IMR-90 (cell line): Measurements from ENCODE around the gene TTC23L. TPM values are rescaled to one million over a fixed set of nuclear protein-coding genes. Genes with fewer than 3 reads are reported as not detected.

Experiments
- ATAC-seq: fragments of 200-7000 bp; cut with Tn5 transposase; 2 replicates; pipeline ENCODE4 v1.9.1; 2020; ENCODE audit warnings: low read depth, mild to moderate bottlenecking, moderate library complexity
- BruUV-seq: library from RNA; stranded (reverse); fragments of 400-500 nt; replicated peaks from 2 replicates; lab custom pipeline; 2021; lab: Mats Ljungman, UMichigan
- CTCF ChIA-PET: fragments of 300-600 bp; formaldehyde crosslinking; extraction: SDS; loops from one replicate; lab custom pipeline; 2021; ENCODE audit warnings: antibody characterized with exemption; lab: Yijun Ruan, JAX
- POLR2A ChIA-PET: fragments of 300-600 bp; sonication (Branson Sonifier 250); formaldehyde crosslinking; loops from one replicate; lab custom pipeline; 2022; ENCODE audit warnings: antibody characterized with exemption; ENCODE audit not compliant: unreplicated experiment; lab: Charles Lee
- DNase-seq: peaks from one replicate; pipeline ENCODE4 v3.0.0; 2013
- H2AFZ ChIP-seq: replicated peaks from 2 replicates; pipeline ENCODE3; 2013; ENCODE audit warnings: low read length, mild to moderate bottlenecking; ENCODE audit not compliant: poor library complexity
- H2AK5ac ChIP-seq: 2 replicates; pipeline ENCODE4 v1.6.1; 2013; ENCODE audit warnings: low read depth, low read length, inconsistent platforms
- H2AK9ac ChIP-seq: replicated peaks from 2 replicates; pipeline ENCODE3; 2013; ENCODE audit warnings: mild to moderate bottlenecking, low read depth, low read length, moderate library complexity; ENCODE audit not compliant: poor library complexity
- H2BK120ac ChIP-seq: 2 replicates; pipeline ENCODE4 v1.6.1; 2013; ENCODE audit warnings: low read depth, low read length, inconsistent platforms
- H2BK15ac ChIP-seq: 3 replicates; pipeline ENCODE4 v1.6.1; 2013; ENCODE audit warnings: low read depth, low read length, inconsistent platforms
- H2BK20ac ChIP-seq: 2 replicates; pipeline ENCODE4 v1.6.1; 2013; ENCODE audit warnings: low read depth, mild to moderate bottlenecking, inconsistent platforms, low read length, moderate library complexity
- H2BK5ac ChIP-seq: 2 replicates; pipeline ENCODE4 v1.6.1; 2013; ENCODE audit warnings: mild to moderate bottlenecking, low read depth, low read length, inconsistent platforms; ENCODE audit not compliant: poor library complexity, severe bottlenecking
- H3K14ac ChIP-seq: replicated peaks from 2 replicates; pipeline ENCODE4 v1.6.1; 2013; ENCODE audit warnings: low read depth, low read length, inconsistent platforms
- H3K18ac ChIP-seq: 2 replicates; pipeline ENCODE4 v1.6.1; 2013; ENCODE audit warnings: low read depth, low read length, control low read depth
- H3K23ac ChIP-seq: 2 replicates; pipeline ENCODE4 v1.6.1; 2013; ENCODE audit warnings: low read depth, low read length, inconsistent platforms
- H3K27ac ChIP-seq: 2 replicates; pipeline ENCODE4 v1.5.1; 2013; ENCODE audit warnings: mild to moderate bottlenecking, control low read depth, low read length; ENCODE audit not compliant: insufficient read depth
- H3K27me3 ChIP-seq: 2 replicates; pipeline ENCODE4 v1.6.1; 2013; ENCODE audit warnings: low read length; ENCODE audit not compliant: control insufficient read depth, insufficient read depth
- H3K36me3 ChIP-seq: 2 replicates; pipeline ENCODE4 v1.6.1; 2013; ENCODE audit warnings: low read length, mixed read lengths; ENCODE audit not compliant: control insufficient read depth, insufficient read depth
- H3K4ac ChIP-seq: 2 replicates; pipeline ENCODE4 v1.6.1; 2013; ENCODE audit warnings: low read depth, low read length, inconsistent platforms
- H3K4me1 ChIP-seq: 2 replicates; pipeline ENCODE4 v1.6.1; 2013; ENCODE audit warnings: low read length, mixed read lengths; ENCODE audit not compliant: control insufficient read depth, insufficient read depth
- H3K4me2 ChIP-seq: 2 replicates; pipeline ENCODE4 v1.6.1; 2013; ENCODE audit warnings: low read depth, mild to moderate bottlenecking, control low read depth, low read length, moderate library complexity
- H3K4me3 ChIP-seq: 2 replicates; pipeline ENCODE4 v1.5.1; 2013; ENCODE audit warnings: low read depth, mild to moderate bottlenecking, control low read depth, low read length, moderate library complexity; ENCODE audit not compliant: insufficient read depth
- H3K56ac ChIP-seq: 2 replicates; pipeline ENCODE4 v1.6.1; 2013; ENCODE audit warnings: low read length, inconsistent platforms; ENCODE audit not compliant: insufficient read depth; ENCODE audit errors: extremely low read depth
- H3K79me1 ChIP-seq, 2 experiments: 2 replicates each; pipeline ENCODE4 v1.6.1; 2013; ENCODE audit warnings: low read length in 2 of 2, inconsistent platforms in 1 of 2, low read depth in 1 of 2
- H3K9ac ChIP-seq: 2 replicates; pipeline ENCODE4 v1.6.1; 2013; ENCODE audit warnings: low read depth, low read length, control low read depth
- H3K9me1 ChIP-seq: 2 replicates; pipeline ENCODE4 v1.6.1; 2013; ENCODE audit warnings: low read length, inconsistent platforms; ENCODE audit not compliant: insufficient read depth
- H3K9me3 ChIP-seq: 2 replicates; pipeline ENCODE4 v1.6.1; 2013; ENCODE audit warnings: low read length; ENCODE audit not compliant: control insufficient read depth, insufficient read depth
- H4K20me1 ChIP-seq: 2 replicates; pipeline ENCODE4 v1.6.1; 2013; ENCODE audit warnings: low read length, inconsistent platforms; ENCODE audit not compliant: insufficient read depth
- H4K5ac ChIP-seq: 2 replicates; pipeline ENCODE4 v1.6.1; 2013; ENCODE audit warnings: mild to moderate bottlenecking, low read depth, low read length, control low read depth
- H4K8ac ChIP-seq, 2 experiments: 2 replicates each; pipeline ENCODE4 v1.6.1; 2013; ENCODE audit warnings: low read depth in 2 of 2, low read length in 2 of 2, control low read depth in 1 of 2, inconsistent platforms in 1 of 2
- H4K91ac ChIP-seq: 2 replicates; pipeline ENCODE4 v1.6.1; 2013; ENCODE audit warnings: low read depth, low read length, inconsistent platforms; ENCODE audit not compliant: insufficient read depth
- BHLHE40 ChIP-seq: fragments of 150-350 bp; IDR thresholded peaks from 2 replicates; pipeline ENCODE4 v1.6.1; 2016; ENCODE audit warnings: mild to moderate bottlenecking, low read depth, low read length
- CEBPB ChIP-seq: IDR thresholded peaks from 2 replicates; pipeline ENCODE4 v1.6.1; 2012; ENCODE audit warnings: low read depth, low read length, improper control_type of control experiment
- CHD1 ChIP-seq: IDR thresholded peaks from 2 replicates; pipeline ENCODE4 v1.6.1; 2012; ENCODE audit warnings: low read depth, low read length, improper control_type of control experiment
- FOS ChIP-seq: fragments of 150-350 bp; IDR thresholded peaks from 2 replicates; pipeline ENCODE4 v1.6.1; 2016; ENCODE audit warnings: low read depth, low read length
- MAFK ChIP-seq: IDR thresholded peaks from 2 replicates; pipeline ENCODE4 v1.6.1; 2012; ENCODE audit warnings: low read depth, low read length, improper control_type of control experiment
- POLR2A ChIP-seq: IDR thresholded peaks from 2 replicates; pipeline ENCODE4 v1.6.1; 2012; ENCODE audit warnings: mild to moderate bottlenecking, low read depth, low read length
- RCOR1 ChIP-seq: IDR thresholded peaks from 2 replicates; pipeline ENCODE4 v1.6.1; 2012; ENCODE audit warnings: mild to moderate bottlenecking, low read length, improper control_type of control experiment; ENCODE audit not compliant: insufficient replicate concordance
- RFX5 ChIP-seq: IDR thresholded peaks from 2 replicates; pipeline ENCODE4 v1.8.0; 2012; ENCODE audit warnings: low read depth, mild to moderate bottlenecking, low read length, moderate library complexity
- WGBS, 2 experiments: methylation state at CpG; one replicate each; pipeline versions ENCODE4 v1.1.5 to v1.1.7; 2013; ENCODE audit warnings: missing lambda C conversion rate in 2 of 2; ENCODE audit not compliant: insufficient read length in 1 of 2; ENCODE audit errors: extremely low coverage in 2 of 2; 5-methylcytosine and 5-hydroxymethylcytosine counted together
- dilution Hi-C: fragments of 300-500 bp; cut with HindIII; formaldehyde crosslinking; loops from one replicate; pipeline ENCODE4 v1.14.3; 2018; ENCODE audit warnings: low sequenced_read_pairs; ENCODE audit not compliant: unreplicated experiment
- in situ Hi-C: fragments of 300-500 bp; cut with MboI; formaldehyde crosslinking; loops from 3 replicates; pipeline ENCODE4 v1.14.3; 2019; ENCODE audit warnings: low sequenced_read_pairs, inconsistent platforms, mixed read lengths
- intact Hi-C: fragments of 100-400 bp; cut with micrococcal nuclease; formaldehyde crosslinking; loops from 2 replicates; pipeline ENCODE4 v1.10.0; 2022
- polyA plus RNA-seq, 3 experiments: library from polyadenylated mRNA; depleted of rRNA; stranded (reverse); fragments of >200 nt; gene quantifications; 2 replicates each; pipeline ENCODE4 v1.2.3, GENCODE V29; 2012; ENCODE audit warnings: low replicate concordance in 1 of 3
- total RNA-seq: library from RNA; depleted of rRNA; stranded (reverse); fragments of >200 nt; gene quantifications from 2 replicates; pipeline ENCODE4 v1.2.3, GENCODE V29; 2012
- TF ChIP-seq, protein P1 (sequence below): conservative IDR thresholded peaks from 2 replicates; pipeline ENCODE4 v1.5.1; 2012; ENCODE audit warnings: mild to moderate bottlenecking, low read depth, low read length, improper control_type of control experiment
- TF ChIP-seq, protein P2 (sequence below): fragments of 150-350 bp; IDR thresholded peaks from 2 replicates; pipeline ENCODE4 v1.6.1; 2017; ENCODE audit warnings: mild to moderate bottlenecking, antibody characterized with exemption, low read length, low read depth
- TF ChIP-seq, protein P3 (sequence below): fragments of 150-350 bp; IDR thresholded peaks from 2 replicates; pipeline ENCODE4 v1.6.1; 2016; ENCODE audit warnings: low read depth, mild to moderate bottlenecking, low read length, moderate library complexity, borderline replicate concordance

TTC23L gene
- total and polyA plus RNA-seq, 2 of the 4 experiments (the other 2 are of a cell fraction), result under 0.01 TPM; not detected in 1

DNA sequence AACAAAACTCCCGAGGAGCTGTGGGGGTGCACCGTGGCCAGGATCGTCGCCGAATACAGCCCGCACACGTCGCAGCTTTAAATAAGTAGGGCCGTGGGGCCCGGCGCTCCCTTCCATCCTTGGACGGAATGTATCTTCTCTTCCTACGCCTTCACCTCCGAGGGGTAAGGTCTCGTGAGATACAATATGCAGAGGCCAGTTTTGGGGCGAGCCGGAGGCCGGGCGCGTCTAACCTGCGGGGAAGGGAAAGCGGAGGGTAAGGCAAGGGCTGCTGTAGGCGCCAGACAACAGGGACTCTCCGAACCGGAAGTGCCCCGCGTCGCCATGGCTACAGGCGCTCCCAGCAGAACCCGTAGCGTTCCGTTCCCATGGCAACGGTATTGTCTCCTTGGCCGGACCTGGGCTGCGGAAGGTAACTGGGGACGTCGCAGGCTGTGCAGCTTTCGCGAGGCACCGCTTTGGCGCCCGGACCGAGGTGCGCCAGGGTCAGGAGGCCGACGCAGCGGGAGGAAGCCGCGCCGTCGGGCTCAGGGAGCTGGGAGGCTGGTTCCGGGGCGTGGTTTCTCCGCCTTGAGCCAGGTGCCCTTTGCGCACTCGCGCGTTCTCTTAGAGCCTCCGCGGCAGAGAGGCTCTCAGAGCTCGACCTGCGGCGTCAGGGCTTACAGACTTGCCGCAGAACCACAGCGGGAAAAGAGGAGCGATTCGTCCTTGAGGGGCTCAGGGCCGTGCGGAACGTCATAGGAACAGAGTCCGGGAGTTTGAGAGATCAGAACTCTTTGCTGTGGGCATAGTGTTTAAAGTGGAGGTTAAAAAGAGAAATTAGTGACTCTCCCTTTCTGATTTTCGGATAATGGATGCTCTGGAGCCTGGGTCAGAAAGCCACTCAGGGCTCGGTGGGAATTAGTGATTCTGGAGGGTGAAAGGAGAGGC, at the start of gene TTC23L (continued):
- TF ChIP-seq, protein P1, sequence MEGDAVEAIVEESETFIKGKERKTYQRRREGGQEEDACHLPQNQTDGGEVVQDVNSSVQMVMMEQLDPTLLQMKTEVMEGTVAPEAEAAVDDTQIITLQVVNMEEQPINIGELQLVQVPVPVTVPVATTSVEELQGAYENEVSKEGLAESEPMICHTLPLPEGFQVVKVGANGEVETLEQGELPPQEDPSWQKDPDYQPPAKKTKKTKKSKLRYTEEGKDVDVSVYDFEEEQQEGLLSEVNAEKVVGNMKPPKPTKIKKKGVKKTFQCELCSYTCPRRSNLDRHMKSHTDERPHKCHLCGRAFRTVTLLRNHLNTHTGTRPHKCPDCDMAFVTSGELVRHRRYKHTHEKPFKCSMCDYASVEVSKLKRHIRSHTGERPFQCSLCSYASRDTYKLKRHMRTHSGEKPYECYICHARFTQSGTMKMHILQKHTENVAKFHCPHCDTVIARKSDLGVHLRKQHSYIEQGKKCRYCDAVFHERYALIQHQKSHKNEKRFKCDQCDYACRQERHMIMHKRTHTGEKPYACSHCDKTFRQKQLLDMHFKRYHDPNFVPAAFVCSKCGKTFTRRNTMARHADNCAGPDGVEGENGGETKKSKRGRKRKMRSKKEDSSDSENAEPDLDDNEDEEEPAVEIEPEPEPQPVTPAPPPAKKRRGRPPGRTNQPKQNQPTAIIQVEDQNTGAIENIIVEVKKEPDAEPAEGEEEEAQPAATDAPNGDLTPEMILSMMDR, result no peak

DNA sequence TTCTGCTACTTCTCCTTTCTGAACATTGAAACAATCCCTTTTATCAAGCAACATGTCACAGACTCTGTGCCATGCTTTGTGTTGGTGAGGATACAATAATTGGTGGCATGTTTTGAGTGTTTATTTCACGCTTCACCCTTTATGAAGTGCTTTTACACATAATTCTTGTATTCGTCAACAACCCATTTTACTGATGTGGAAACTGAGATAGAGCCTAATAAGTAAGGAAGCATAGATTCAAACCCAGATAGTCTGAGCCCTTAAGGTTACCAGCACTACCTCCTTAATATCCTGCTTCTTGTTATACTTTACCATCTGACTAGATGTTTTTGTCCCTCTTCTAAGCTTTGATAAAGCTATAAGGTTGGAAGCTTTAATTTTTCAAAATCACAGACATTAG, 49.3 kb upstream of the TTC23L start:
- Histone ChIP-seq H2BK20ac (no peak overlapping the region), H2AFZ (no peak overlapping the region), H3K4me3 (no peak overlapping the region), H3K4ac (no peak overlapping the region), H4K20me1 (peaks cover 79% of the 10 kb centered on the region), H3K27me3 (no peaks in the 10 kb centered on the region), H4K91ac (no peak overlapping the region), H3K4me2 (no peak overlapping the region), H4K5ac (no peak overlapping the region), H2AK5ac (no peak overlapping the region), H2BK120ac (no peak overlapping the region), H3K79me1 (peaks cover 14 to 71% of the 10 kb centered on the region in 2 experiments), H3K56ac (no peak overlapping the region), H3K9me1 (peaks cover 12% of the 10 kb centered on the region), H4K8ac (peak overlapping the region in 1 of 2 experiments; percentile 28; a peak in 1 of 4 replicates), H3K14ac (no peak overlapping the region), H3K9ac (no peak overlapping the region), H3K18ac (no peak overlapping the region), H2BK5ac (peak overlapping the region; percentile 44), H3K4me1 (peaks cover 6% of the 10 kb centered on the region), H3K9me3 (peaks cover 4% of the 10 kb centered on the region; the same call in 1 of the 2 replicates), H2BK15ac (no peak overlapping the region), H3K36me3 (peaks cover 11% of the 10 kb centered on the region), H3K23ac (peak overlapping the region; percentile 43; the same call in 1 of the 2 replicates), H3K27ac (no peak overlapping the region), H2AK9ac (no peak overlapping the region)
- ChIA-PET POLR2A (no interaction called here), CTCF (no interaction called here)
- ATAC-seq (no peak), DNase-seq (no peak)
- TF ChIP-seq, protein P2, sequence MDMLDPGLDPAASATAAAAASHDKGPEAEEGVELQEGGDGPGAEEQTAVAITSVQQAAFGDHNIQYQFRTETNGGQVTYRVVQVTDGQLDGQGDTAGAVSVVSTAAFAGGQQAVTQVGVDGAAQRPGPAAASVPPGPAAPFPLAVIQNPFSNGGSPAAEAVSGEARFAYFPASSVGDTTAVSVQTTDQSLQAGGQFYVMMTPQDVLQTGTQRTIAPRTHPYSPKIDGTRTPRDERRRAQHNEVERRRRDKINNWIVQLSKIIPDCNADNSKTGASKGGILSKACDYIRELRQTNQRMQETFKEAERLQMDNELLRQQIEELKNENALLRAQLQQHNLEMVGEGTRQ, result no peak
- TF ChIP-seq CEBPB (no peak), BHLHE40 (no peak), FOS (no peak), RFX5 (no peak), MAFK (no peak), POLR2A (no peak), CHD1 (no peak), RCOR1 (no peak)
- TF ChIP-seq, protein P3, sequence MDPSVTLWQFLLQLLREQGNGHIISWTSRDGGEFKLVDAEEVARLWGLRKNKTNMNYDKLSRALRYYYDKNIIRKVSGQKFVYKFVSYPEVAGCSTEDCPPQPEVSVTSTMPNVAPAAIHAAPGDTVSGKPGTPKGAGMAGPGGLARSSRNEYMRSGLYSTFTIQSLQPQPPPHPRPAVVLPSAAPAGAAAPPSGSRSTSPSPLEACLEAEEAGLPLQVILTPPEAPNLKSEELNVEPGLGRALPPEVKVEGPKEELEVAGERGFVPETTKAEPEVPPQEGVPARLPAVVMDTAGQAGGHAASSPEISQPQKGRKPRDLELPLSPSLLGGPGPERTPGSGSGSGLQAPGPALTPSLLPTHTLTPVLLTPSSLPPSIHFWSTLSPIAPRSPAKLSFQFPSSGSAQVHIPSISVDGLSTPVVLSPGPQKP, result no peak
- intact Hi-C loops (no loop called here), dilution Hi-C loops (no loop called here), in situ Hi-C loops (no loop called here)
- WGBS, 2 experiments, result no CpG with 5 or more reads among the region's 2 CpGs
- BruUV-seq, result no TSS peak
